ENCODE measurements around the gene NAPA. TPM values are rescaled to one million over a fixed set of nuclear protein-coding genes. Genes with fewer than 3 reads are reported as not detected.
A peak's percentile ranks its signal among the peaks of the same experiment; 100 is the strongest.

Gene NAPA
- total and polyA plus RNA-seq, 2 of the 13 experiments (the other 11 are each of a cell fraction or from before 2014, with no cell fraction given) = 32.6 to 65.9 TPM

DNA sequence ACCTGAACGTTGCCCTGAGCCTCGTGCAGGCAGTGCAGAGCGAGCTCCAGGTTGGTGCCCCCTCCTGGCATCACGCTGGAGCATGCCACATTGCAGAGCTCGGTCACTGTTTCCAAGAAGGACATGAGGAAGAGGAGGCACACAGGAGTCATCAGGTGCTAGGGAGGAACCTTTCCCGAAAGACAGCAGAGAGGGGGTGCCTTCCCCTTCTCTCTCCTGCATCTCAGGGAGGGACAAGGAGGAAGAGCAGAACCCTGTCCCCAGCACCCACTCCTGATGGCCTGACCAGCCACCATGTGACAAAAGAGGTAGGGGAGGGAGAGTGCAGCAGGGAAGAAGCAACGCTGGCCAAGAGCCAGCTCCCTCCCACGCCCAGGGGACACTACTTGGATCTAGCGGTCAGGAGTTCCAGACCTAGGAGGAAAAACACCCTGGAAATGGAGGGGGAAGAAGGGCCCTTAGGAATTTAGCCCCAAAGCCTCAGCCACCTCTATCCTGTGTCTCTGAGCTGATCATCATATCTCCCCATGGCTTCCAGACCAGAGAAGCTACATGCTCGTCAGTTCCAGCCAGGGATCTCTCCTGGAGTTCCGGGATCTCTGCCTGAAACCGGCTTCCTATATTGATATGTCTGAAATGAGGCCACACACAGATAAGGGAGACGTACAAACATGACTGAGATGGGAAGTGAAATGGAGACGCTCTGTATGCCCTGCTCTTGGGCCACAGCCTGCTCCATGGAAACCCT is 17.0 kb upstream of the NAPA start:
- in situ Hi-C loops (cut with HindIII; ENCODE audit: extremely low pct_ligation_motif_present, low pct_unique_long_range_greater_than_20kb) (no loop called here), intact Hi-C loops (cut with micrococcal nuclease; ENCODE audit: unreplicated experiment) (no loop called here)
- Histone ChIP-seq H4K20me1 (ENCODE audit: insufficient read depth, low read length) (no peaks in the 10 kb centered on the region), H3K9me3 (ENCODE audit: low read length) (no peaks in the 10 kb centered on the region), H3K27ac (ENCODE audit: extremely low read length, insufficient read depth, low read length) (no peak overlapping the region), H3K4me2 (ENCODE audit: low read depth, low read length) (peak overlapping the region; percentile 28; the same call in 1 of the 2 replicates), H3K9ac (ENCODE audit: insufficient read depth, low read depth, low read length) (no peak overlapping the region), H3K4me1 (ENCODE audit: insufficient read depth, low read length) (peaks cover 8% of the 10 kb centered on the region; the same call in 1 of the 2 replicates), H2AFZ (ENCODE audit: low read length) (no peak overlapping the region), H3K36me3 (replicated peaks in 1 of 2; ENCODE audit: control insufficient read depth in 1 of 2, insufficient read depth in 2 of 2, low read length in 2 of 2) (no peaks in the 10 kb centered on the region), H3K4me3 (replicated peaks in 1 of 3; ENCODE audit: insufficient read depth in 1 of 3, low read depth in 2 of 3, low read length in 3 of 3) (no peak overlapping the region), H3K27me3 (ENCODE audit: control insufficient read depth in 1 of 2, insufficient read depth in 2 of 2, low read length in 2 of 2) (peaks cover 1 to 15% of the 10 kb centered on the region in 2 experiments; a peak in 2 of 5 replicates), H3K79me2 (ENCODE audit: insufficient read depth, low read length) (no peaks in the 10 kb centered on the region)
- ChIA-PET POLR2A (interaction anchor here (1.1 to 1.6 kb wide), 2 partner anchors 10 to 17 kb away, joined by 3 to 4 read pairs; no protein-coding TSS in a partner anchor), CTCF (ENCODE audit: low intra/inter-chr PET ratio, low total read pairs) (no interaction called here)
- no TSS peak for BruUV-seq (replicated peaks)
- ATAC-seq (peak; percentile 56), DNase-seq (ENCODE audit: low spot score) (no peak), FAIRE-seq (no peak)
- no peak for TF ChIP-seq HNF4A (CRISPR knock-in tag; IDR thresholded peaks at IDR 0.05)
- TF ChIP-seq, protein P1, sequence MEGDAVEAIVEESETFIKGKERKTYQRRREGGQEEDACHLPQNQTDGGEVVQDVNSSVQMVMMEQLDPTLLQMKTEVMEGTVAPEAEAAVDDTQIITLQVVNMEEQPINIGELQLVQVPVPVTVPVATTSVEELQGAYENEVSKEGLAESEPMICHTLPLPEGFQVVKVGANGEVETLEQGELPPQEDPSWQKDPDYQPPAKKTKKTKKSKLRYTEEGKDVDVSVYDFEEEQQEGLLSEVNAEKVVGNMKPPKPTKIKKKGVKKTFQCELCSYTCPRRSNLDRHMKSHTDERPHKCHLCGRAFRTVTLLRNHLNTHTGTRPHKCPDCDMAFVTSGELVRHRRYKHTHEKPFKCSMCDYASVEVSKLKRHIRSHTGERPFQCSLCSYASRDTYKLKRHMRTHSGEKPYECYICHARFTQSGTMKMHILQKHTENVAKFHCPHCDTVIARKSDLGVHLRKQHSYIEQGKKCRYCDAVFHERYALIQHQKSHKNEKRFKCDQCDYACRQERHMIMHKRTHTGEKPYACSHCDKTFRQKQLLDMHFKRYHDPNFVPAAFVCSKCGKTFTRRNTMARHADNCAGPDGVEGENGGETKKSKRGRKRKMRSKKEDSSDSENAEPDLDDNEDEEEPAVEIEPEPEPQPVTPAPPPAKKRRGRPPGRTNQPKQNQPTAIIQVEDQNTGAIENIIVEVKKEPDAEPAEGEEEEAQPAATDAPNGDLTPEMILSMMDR (CRISPR knock-in tag; IDR thresholded peaks at IDR 0.05) = peak; percentile 32; the same call in 1 of the 2 replicates
- WGBS (ENCODE audit: low lambda C conversion rate) = 4% methylated on average over 14 of the region's 14 CpGs

DNA sequence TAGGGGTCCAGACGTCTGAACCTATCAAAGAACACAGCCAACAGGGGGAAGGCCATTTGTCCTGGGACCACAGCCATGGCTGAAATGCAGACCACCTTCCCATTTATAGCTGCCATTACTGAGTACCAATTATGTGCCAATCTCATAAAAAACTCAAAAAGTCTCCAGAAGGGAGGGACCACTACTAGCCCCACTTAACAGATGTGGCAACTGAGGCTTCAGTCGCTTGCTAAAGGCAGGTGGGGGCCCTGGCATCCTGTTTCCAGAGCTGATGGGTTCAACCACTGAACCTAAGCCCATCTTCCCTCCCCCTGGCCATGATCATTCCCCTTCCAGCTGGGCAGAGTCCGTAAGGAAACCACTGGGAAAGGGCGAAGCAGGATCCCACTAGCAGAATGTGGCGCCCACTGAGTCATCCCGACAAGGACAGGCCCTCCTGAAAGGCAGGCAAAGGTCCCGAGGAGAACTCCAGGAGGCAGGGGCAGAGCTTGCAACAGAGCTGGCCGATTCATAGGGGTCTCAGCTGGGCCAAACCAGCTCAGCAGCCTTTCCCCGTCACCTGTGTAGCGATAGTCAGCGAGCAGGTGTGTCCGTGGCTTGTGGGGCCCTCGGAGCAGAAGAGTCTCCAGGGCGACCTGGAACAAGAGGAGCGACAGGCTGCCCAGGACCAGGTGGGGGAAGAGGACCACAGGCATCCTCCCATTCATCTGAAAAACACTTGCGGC is 14.3 kb upstream of the NAPA start:
- intact Hi-C loops (cut with micrococcal nuclease; ENCODE audit: unreplicated experiment) (no loop called here), in situ Hi-C loops (cut with HindIII; ENCODE audit: extremely low pct_ligation_motif_present, low pct_unique_long_range_greater_than_20kb) (no loop called here)
- H3K27ac ChIP-seq (ENCODE audit: extremely low read length, insufficient read depth, low read length) = no peak overlapping the region
- no peaks in the 10 kb centered on the region for H3K79me2 ChIP-seq (ENCODE audit: insufficient read depth, low read length)
- H4K20me1 ChIP-seq (ENCODE audit: insufficient read depth, low read length) = no peaks in the 10 kb centered on the region
- BruUV-seq (replicated peaks) = no TSS peak
- H2AFZ ChIP-seq (ENCODE audit: low read length) = no peak overlapping the region
- H3K4me1 ChIP-seq (ENCODE audit: insufficient read depth, low read length) = peaks cover 8% of the 10 kb centered on the region
- H3K27me3 ChIP-seq (ENCODE audit: control insufficient read depth in 1 of 2, insufficient read depth in 2 of 2, low read length in 2 of 2) = peaks cover 1 to 15% of the 10 kb centered on the region in 2 experiments; a peak in 2 of 5 replicates
- no peaks in the 10 kb centered on the region for H3K36me3 ChIP-seq (replicated peaks in 1 of 2; ENCODE audit: control insufficient read depth in 1 of 2, insufficient read depth in 2 of 2, low read length in 2 of 2)
- no peak overlapping the region for H3K4me3 ChIP-seq (replicated peaks in 1 of 3; ENCODE audit: insufficient read depth in 1 of 3, low read depth in 2 of 3, low read length in 3 of 3)
- H3K9ac ChIP-seq (ENCODE audit: insufficient read depth, low read depth, low read length) = no peak overlapping the region
- DNase-seq (ENCODE audit: low spot score) (no peak), ATAC-seq (no peak), FAIRE-seq (no peak)
- no peaks in the 10 kb centered on the region for H3K9me3 ChIP-seq (ENCODE audit: low read length)
- CTCF ChIA-PET (ENCODE audit: low intra/inter-chr PET ratio, low total read pairs) = no interaction called here
- POLR2A ChIA-PET = interaction anchor here (0.8 kb wide), 1 partner anchor 7 kb away, joined by 3 read pairs; no protein-coding TSS in a partner anchor
- 44% methylated on average over 12 of the region's 16 CpGs for WGBS (ENCODE audit: low lambda C conversion rate)
- TF ChIP-seq XRCC5 (optimal IDR thresholded peaks at IDR 0.05; ENCODE audit: low read length) (no peak), ZNF629 (CRISPR knock-in tag; conservative IDR thresholded peaks at IDR 0.05) (peak; percentile 66)
- H3K4me2 ChIP-seq (ENCODE audit: low read depth, low read length) = no peak overlapping the region
